A172 (cell line): ENCODE results near the gene TTC7B. TPM values are rescaled to one million over a fixed set of nuclear protein-coding genes. Genes with fewer than 3 reads are reported as not detected.
A peak's percentile ranks its signal among the peaks of the same experiment; 100 is the strongest.
"Not testable (repeated sequence)": the region's sequence is repeated elsewhere in the genome, so short reads cannot be mapped to it uniquely, and the experiment has no call there.

ENCODE experiments used
- DNase-seq: peaks from one replicate; pipeline ENCODE4 v3.0.0-alpha.2; 2015; ENCODE audit warnings: low spot score
- total RNA-seq: library from RNA; depleted of rRNA; stranded (reverse); fragments of >200 nt; shearing (Covaris generic); gene quantifications from 2 replicates; pipeline ENCODE4 v1.2.3, GENCODE V29; 2014; rRNA removed

Gene TTC7B
- total RNA-seq: 40.2 and 49.0 TPM in 2 replicates

- DNase-seq: no peak
Measured at GRCh38 chr14:90815822-90816662, at the start of gene TTC7B. TTC7B (minus strand) TSS chr14:90816430; CDS start chr14:90816295, 135 bp downstream.

- DNase-seq: no peak
Measured at GRCh38 chr14:90864741-90865140, 48.5 kb upstream of the TTC7B start.

- no peak for DNase-seq
Measured at GRCh38 chr14:90858511-90858910, 42.3 kb upstream of the TTC7B start.

- DNase-seq: no peak
Measured at GRCh38 chr14:90857866-90858265, 41.6 kb upstream of the TTC7B start.

GRCh38 chr14:90856115-90856514 lies 39.9 kb upstream of the TTC7B start:
- not testable (repeated sequence) for DNase-seq

- no peak for DNase-seq
Measured at GRCh38 chr14:90853116-90853515, 36.9 kb upstream of the TTC7B start.

- no peak for DNase-seq
Measured at GRCh38 chr14:90851327-90852036, 35.3 kb upstream of the TTC7B start.

- peak; percentile 95 for DNase-seq
Measured at GRCh38 chr14:90850487-90850886, 34.3 kb upstream of the TTC7B start.

GRCh38 chr14:90849787-90850444 lies 33.7 kb upstream of the TTC7B start:
- no peak for DNase-seq

- peak; percentile 72 for DNase-seq
Measured at GRCh38 chr14:90848944-90849731, 32.9 kb upstream of the TTC7B start.

- DNase-seq: peak; percentile 65
Measured at GRCh38 chr14:90846511-90846910, 30.3 kb upstream of the TTC7B start.

- DNase-seq: no peak
Measured at GRCh38 chr14:90844321-90844720, 28.1 kb upstream of the TTC7B start.

GRCh38 chr14:90842726-90843125 lies 26.5 kb upstream of the TTC7B start:
- DNase-seq: no peak

- DNase-seq: not testable (repeated sequence)
Measured at GRCh38 chr14:90840667-90841066, 24.4 kb upstream of the TTC7B start.

GRCh38 chr14:90839889-90840266 lies 23.6 kb upstream of the TTC7B start:
- no peak for DNase-seq

GRCh38 chr14:90839024-90839888 lies 23.0 kb upstream of the TTC7B start:
- peak; percentile 65 for DNase-seq

- DNase-seq: not testable (repeated sequence)
Measured at GRCh38 chr14:90838531-90838930, 22.3 kb upstream of the TTC7B start.

GRCh38 chr14:90837355-90837754 lies 21.1 kb upstream of the TTC7B start:
- DNase-seq: no peak

- no peak for DNase-seq
Measured at GRCh38 chr14:90836692-90837063, 20.4 kb upstream of the TTC7B start.

GRCh38 chr14:90831821-90832220 lies 15.6 kb upstream of the TTC7B start:
- DNase-seq: no peak
